A549 (cell line): Measurements from ENCODE around the gene SRSF12.
"Not testable (repeated sequence)": the region's sequence is repeated elsewhere in the genome, so short reads cannot be mapped to it uniquely, and the experiment has no call there.

Experiments used
- CEBPB ChIP-seq, 2 experiments: fragments of >200 bp in 1 of 2; sonication (Bioruptor Twin) in 1 of 2; formaldehyde crosslinking in 1 of 2; IDR thresholded peaks; 2 replicates each; pipeline ENCODE4 v1.6.1; 2012 to 2016
- CTCF ChIP-seq: fragments of >200 bp; sonication (Bioruptor Twin); formaldehyde crosslinking; IDR thresholded peaks from 3 replicates; pipeline ENCODE4 v1.5.1; 2016
- EP300 ChIP-seq, 2 experiments: fragments of >200 bp; sonication (Bioruptor Twin); formaldehyde crosslinking; IDR thresholded peaks; 2 replicates in 1 of 2; 3 replicates in 1 of 2; pipeline ENCODE4 v1.6.1; 2016 to 2017
- ESRRA ChIP-seq: fragments of 150-350 bp; IDR thresholded peaks from 2 replicates; pipeline ENCODE4 v1.6.1; 2014; ENCODE audit warnings: mild to moderate bottlenecking, low read length, borderline replicate concordance
- JUN ChIP-seq, 2 experiments: fragments of >200 bp; sonication (Bioruptor Twin); formaldehyde crosslinking; IDR thresholded peaks; 2 replicates in 1 of 2; 3 replicates in 1 of 2; pipeline ENCODE4 v1.6.1; 2016 to 2017
- KDM1A ChIP-seq: fragments of 200-600 bp; sonication (generic); IDR thresholded peaks from 2 replicates; pipeline ENCODE4 v1.6.1; 2016; ENCODE audit warnings: low read depth, mild to moderate bottlenecking
- MAZ ChIP-seq: fragments of 150-350 bp; IDR thresholded peaks from 2 replicates; pipeline ENCODE4 v1.6.1; 2014; ENCODE audit warnings: antibody characterized with exemption, low read depth, low read length, borderline replicate concordance
- POLR2A ChIP-seq: IDR thresholded peaks from 2 replicates; pipeline ENCODE4 v1.6.1; 2012; ENCODE audit warnings: mild to moderate bottlenecking, low read length
- RAD21 ChIP-seq, 2 experiments: fragments of >200 bp in 1 of 2; sonication (Bioruptor Twin) in 1 of 2; formaldehyde crosslinking in 1 of 2; IDR thresholded peaks in 1 of 2; conservative IDR thresholded peaks in 1 of 2; 2 replicates in 1 of 2; 3 replicates in 1 of 2; pipeline ENCODE4 v1.6.1; 2012 to 2018; ENCODE audit warnings: inconsistent platforms in 1 of 2
- RFX5 ChIP-seq: fragments of 450-650 bp; IDR thresholded peaks from 2 replicates; pipeline ENCODE4 v1.7.1; 2014; ENCODE audit warnings: antibody characterized with exemption, mild to moderate bottlenecking, moderate library complexity

- TF ChIP-seq CTCF; JUN (IDR thresholded peaks at IDR 0.05); KDM1A; MAZ; RFX5; EP300 (IDR thresholded peaks at IDR 0.05); ESRRA; POLR2A; CEBPB (IDR thresholded peaks at IDR 0.05); RAD21 (conservative IDR thresholded peaks at IDR 0.05 in 1 of 2, IDR thresholded peaks at IDR 0.05 in 1 of 2): not testable (repeated sequence)
Measured at GRCh38 chr6:89066121-89066520, 51.8 kb downstream of the SRSF12 start.
